Upper lobe of right lung (tissue), 1 donor: ENCODE data around the gene SORBS2. TPM values are rescaled to one million over a fixed set of nuclear protein-coding genes. Genes with fewer than 3 reads are reported as not detected.

Source experiments
- ATAC-seq: fragments of 200-7000 bp; cut with Tn5 transposase; one replicate; pipeline ENCODE4 v1.9.1; 2020; ENCODE audit warnings: mild to moderate bottlenecking, moderate library complexity
- DNase-seq: peaks from one replicate; pipeline ENCODE4 v3.0.0-alpha.2; 2020
- H3K27ac ChIP-seq: fragments of 200-600 bp; one replicate; pipeline ENCODE4 v1.8.0; 2022
- H3K27me3 ChIP-seq: fragments of 200-600 bp; one replicate; pipeline ENCODE4 v1.8.0; 2022; ENCODE audit warnings: mild to moderate bottlenecking
- H3K36me3 ChIP-seq: fragments of 200-600 bp; one replicate; pipeline ENCODE4 v1.8.0; 2022
- H3K4me1 ChIP-seq: fragments of 200-600 bp; one replicate; pipeline ENCODE4 v1.8.0; 2022
- H3K4me3 ChIP-seq: fragments of 200-600 bp; one replicate; pipeline ENCODE4 v1.8.0; 2022; ENCODE audit warnings: mild to moderate bottlenecking
- H3K9me3 ChIP-seq: fragments of 200-600 bp; one replicate; pipeline ENCODE4 v1.8.0; 2022
- CTCF ChIP-seq: fragments of 200-600 bp; IDR thresholded peaks from one replicate; pipeline ENCODE4 v1.8.0; 2022; ENCODE audit warnings: antibody characterized with exemption
- intact Hi-C: fragments of 100-400 bp; cut with DNase I; formaldehyde crosslinking; loops from one replicate; pipeline ENCODE4 v1.11.0; 2022
- total RNA-seq: library from RNA; stranded (reverse); fragmentation: NEBNext Ultra II Directional; extraction: Animal tissue kit (Norgen Biotek cat#: 25700); gene quantifications from one replicate; pipeline ENCODE4 v1.2.1, GENCODE V29; 2021
- donor health status: DM: no; HTN: yes; CAD: no; lungs with severe emphysema.

The SORBS2 gene
- total RNA-seq, 1 donor from 2014 or later: 44.9 TPM

- no peak for TF ChIP-seq CTCF
- Histone ChIP-seq H3K36me3 (no peaks in the 10 kb centered on the region), H3K4me3 (no peak overlapping the region), H3K27me3 (no peaks in the 10 kb centered on the region), H3K9me3 (no peaks in the 10 kb centered on the region), H3K27ac (no peak overlapping the region), H3K4me1 (no peaks in the 10 kb centered on the region)
- no peak for DNase-seq
- intact Hi-C loops: no loop called here
- ATAC-seq: peak; percentile 38
These were observed 12.6 kb downstream of the SORBS2 start for GRCh38 chr4:185799442-185799841.

- no peak for TF ChIP-seq CTCF
- H3K27ac ChIP-seq: no peak overlapping the region
- H3K27me3 ChIP-seq: no peaks in the 10 kb centered on the region
- DNase-seq (no peak), ATAC-seq (no peak)
- peaks cover under 1% of the 10 kb centered on the region for H3K4me1 ChIP-seq
- no peaks in the 10 kb centered on the region for H3K36me3 ChIP-seq
- no peak overlapping the region for H3K4me3 ChIP-seq
- intact Hi-C loops: no loop called here
- no peaks in the 10 kb centered on the region for H3K9me3 ChIP-seq
These were observed 14.2 kb downstream of the SORBS2 start for GRCh38 chr4:185797596-185798338.

GRCh38 chr4:185797018-185797417, 15.0 kb downstream of the SORBS2 start:
- no peak for TF ChIP-seq CTCF
- H3K27me3 ChIP-seq: no peaks in the 10 kb centered on the region
- intact Hi-C loops: no loop called here
- no peaks in the 10 kb centered on the region for H3K9me3 ChIP-seq
- ATAC-seq (no peak), DNase-seq (no peak)
- H3K4me1 ChIP-seq: peaks cover 7% of the 10 kb centered on the region
- no peak overlapping the region for H3K4me3 ChIP-seq
- H3K27ac ChIP-seq: no peak overlapping the region
- H3K36me3 ChIP-seq: no peaks in the 10 kb centered on the region

GRCh38 chr4:185796176-185796575, 15.8 kb downstream of the SORBS2 start:
- no peak for ATAC-seq

GRCh38 chr4:185794637-185795036, 17.4 kb downstream of the SORBS2 start:
- Histone ChIP-seq H3K36me3 (no peaks in the 10 kb centered on the region), H3K4me1 (peaks cover 7% of the 10 kb centered on the region), H3K27ac (no peak overlapping the region), H3K9me3 (no peaks in the 10 kb centered on the region), H3K27me3 (no peaks in the 10 kb centered on the region), H3K4me3 (no peak overlapping the region)
- intact Hi-C loops: no loop called here
- TF ChIP-seq CTCF: no peak
- no peak for DNase-seq
- no peak for ATAC-seq

More at GRCh38 chr4:185796176-185796575, 15.8 kb downstream of the SORBS2 start:
- H3K36me3 ChIP-seq: no peaks in the 10 kb centered on the region
- H3K4me3 ChIP-seq: no peak overlapping the region
- no peak for TF ChIP-seq CTCF
- no peak for DNase-seq
- no peak overlapping the region for H3K27ac ChIP-seq
- H3K4me1 ChIP-seq: peaks cover 7% of the 10 kb centered on the region
- intact Hi-C loops: no loop called here
- no peaks in the 10 kb centered on the region for H3K9me3 ChIP-seq
- H3K27me3 ChIP-seq: no peaks in the 10 kb centered on the region
